HG03469 (cell line): ENCODE measurements around the gene AP4E1.
"Not testable (repeated sequence)": the region's sequence is repeated elsewhere in the genome, so short reads cannot be mapped to it uniquely, and the experiment has no call there.

Experiments used
- ATAC-seq: cut with Tn5 transposase; IDR thresholded peaks from one replicate; pipeline ENCODE4 v1.9.1; 2021; ENCODE audit warnings: mild to moderate bottlenecking, moderate library complexity, moderate number of reproducible peaks; ENCODE audit not compliant: unreplicated experiment

Gene AP4E1

GRCh38 chr15:50908209-50909009, at the start of gene AP4E1:
Gene AP4E1, plus strand, starts transcription at chr15:50908683. Its CDS starts 96 bp downstream, at chr15:50908779.
- peak; percentile 40 for ATAC-seq

- no peak for ATAC-seq
Measured at GRCh38 chr15:50860824-50861223, 47.7 kb upstream of the AP4E1 start.

DNA sequence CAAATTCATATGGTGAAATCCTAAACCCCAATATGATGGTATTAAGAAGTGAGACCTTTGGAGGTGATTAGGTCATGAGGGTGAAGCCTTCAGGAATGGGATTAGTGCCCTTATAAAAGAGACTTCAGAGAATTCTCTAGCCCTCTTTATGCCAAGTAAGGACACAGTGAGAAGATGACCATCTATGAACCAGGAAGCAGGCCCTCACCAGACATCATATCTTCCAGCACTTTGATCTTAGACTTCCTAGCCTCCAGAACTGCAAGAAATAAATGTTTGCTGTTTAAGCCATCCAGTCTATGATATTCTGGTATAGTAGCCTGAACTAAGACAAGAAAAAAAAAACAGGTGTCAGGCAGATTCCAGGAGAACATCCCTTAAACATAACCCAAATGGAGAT, 45.9 kb upstream of the AP4E1 start:
- ATAC-seq, result no peak

DNA sequence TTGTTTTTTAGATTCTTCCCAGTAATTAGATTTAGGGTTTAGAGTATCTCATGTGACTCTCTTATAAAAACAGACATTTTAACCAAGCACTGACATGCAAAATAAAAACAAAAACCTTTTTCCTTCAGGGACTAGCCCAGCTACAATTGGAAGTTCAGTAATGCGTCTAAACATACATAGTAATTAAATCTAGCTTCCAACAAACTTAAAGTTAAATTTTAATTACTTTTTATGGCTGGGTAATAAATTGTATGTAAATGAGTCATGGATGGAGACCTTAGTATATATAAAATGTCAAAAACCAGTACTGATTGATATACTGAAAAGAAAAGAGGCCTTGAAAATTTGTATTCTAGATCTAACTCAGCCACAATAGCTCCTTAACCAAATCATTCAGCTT, 43.6 kb upstream of the AP4E1 start:
- no peak for ATAC-seq

GRCh38 chr15:50865515-50866353, 42.7 kb upstream of the AP4E1 start:
- ATAC-seq, result no peak

DNA sequence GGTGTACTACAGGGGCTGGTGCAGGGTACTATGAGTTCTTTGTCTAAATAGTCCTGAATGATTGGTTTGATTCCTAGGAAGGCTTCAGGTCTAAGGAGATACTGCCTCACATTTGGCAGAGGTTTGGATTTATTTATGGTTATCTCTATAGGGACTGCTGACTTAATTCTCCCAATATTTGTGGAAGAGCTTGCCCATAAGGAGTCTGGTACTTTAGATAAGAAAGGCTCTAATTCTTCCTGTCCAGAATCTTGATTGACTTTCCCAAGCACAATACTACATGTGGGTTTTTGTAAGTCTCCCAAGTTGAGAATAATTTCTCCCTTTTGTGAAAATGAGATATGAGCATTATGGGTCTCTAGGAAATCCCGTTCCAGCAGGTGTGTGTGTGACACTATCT, 36.7 kb upstream of the AP4E1 start:
- ATAC-seq, result no peak

DNA sequence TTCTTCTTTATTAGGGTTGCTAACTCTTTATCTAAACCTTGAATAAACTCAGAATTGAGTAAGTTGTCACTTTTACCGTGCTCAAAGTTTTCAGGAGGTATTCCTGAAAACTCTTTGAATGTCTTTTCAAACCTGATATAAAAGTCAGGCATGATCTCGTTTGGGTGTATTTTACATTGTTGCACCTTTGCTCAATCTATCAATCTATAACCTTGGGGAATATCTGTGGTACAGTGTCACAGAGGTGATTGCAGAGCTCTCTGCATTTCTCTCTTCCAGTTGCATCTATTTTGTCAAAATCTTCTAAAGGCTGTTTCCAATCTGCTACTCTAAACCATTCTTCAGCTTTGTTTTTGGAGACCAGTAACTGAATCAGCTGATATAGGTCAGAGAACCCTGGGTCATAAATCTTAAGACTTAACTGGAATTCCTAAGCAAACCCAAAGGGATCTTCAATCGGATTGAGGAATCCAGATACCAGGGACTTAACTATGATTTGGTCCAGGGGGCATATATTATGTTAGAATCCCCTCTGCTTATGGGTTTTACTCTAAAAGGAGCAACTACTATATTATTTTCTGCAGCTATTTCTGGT, 35.6 kb upstream of the AP4E1 start:
- no peak for ATAC-seq

GRCh38 chr15:50873935-50874361, 34.5 kb upstream of the AP4E1 start:
- no peak for ATAC-seq

GRCh38 chr15:50875238-50875637, 33.2 kb upstream of the AP4E1 start:
- not testable (repeated sequence) for ATAC-seq

DNA sequence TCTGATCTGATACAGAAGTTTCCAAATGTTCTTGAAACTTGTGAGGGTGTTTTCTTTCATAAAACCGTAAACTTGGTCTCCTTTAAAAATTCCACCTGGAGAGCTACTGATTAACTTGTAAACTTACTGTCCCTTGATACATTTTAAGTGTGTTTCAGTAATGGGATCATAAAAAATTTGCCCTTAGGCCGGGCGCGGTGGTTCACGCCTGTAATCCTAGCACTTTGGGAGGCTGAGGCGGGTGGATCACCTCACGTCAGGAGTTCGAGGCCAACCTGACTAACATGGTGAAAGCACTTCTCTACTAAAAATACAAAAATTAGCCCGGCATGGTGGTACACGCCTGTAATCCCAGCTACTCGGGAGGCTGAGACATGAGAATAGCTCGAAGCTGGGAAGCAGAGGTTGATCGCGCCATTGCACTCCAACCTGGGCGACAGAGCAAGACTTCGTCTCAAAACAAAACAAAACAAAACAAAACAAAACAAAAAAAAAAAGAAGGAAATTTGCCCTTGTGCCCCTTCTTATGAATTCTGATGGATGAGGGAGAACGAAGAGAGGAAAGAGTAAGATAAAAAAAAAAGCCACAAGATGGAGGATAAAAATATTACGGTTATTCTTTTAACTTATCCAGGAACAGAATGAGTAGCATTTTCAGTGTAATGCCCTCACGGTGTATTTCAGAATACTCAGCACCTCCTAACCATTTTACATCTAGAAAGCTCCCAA, 32.1 kb upstream of the AP4E1 start:
- ATAC-seq, result no peak

GRCh38 chr15:50876989-50877360, 31.5 kb upstream of the AP4E1 start:
- no peak for ATAC-seq

GRCh38 chr15:50879016-50879617, 29.4 kb upstream of the AP4E1 start:
- ATAC-seq, result peak; percentile 56

DNA sequence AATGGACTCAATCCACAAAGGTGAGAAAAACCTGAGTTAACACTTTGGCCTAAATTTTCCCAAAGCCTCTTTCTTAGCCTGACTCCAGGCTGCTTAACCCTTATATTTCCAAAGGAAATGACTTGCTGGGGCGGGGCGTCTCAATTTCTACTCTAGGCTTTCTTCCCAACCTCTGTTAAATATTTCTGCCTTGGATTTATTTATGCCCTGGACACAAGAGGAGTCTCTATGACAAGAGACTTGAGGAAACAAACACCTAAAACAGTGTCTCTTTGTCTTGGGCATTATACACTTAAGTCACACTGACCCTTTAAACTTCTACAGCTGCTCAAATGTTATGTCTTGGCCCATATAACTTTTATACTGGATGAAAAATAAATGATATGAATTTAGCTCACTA, 28.3 kb upstream of the AP4E1 start:
- no peak for ATAC-seq

DNA sequence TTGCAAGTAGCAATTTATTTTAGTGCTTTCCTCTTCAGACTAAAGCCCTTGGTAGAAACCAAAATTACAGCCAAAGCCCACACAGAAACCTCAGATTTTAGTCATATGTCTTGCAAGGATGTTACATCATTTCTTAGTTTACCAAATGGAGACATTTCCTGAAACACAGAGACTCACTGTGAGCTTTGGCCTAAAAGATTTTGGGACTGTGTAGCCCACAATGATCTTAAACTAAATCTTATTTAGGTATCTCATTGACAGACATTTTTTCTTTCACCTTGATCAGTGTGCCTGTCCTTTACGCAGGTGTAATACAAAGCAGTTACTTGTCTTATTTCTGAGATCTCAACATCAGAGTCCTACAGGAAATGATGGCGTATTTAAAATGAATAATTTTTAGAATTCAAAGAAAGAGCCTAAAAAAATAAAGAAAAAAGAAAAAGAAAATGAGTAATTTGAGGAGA, 27.8 kb upstream of the AP4E1 start:
- no peak for ATAC-seq

GRCh38 chr15:50881121-50882048, 27.1 kb upstream of the AP4E1 start:
- no peak for ATAC-seq

GRCh38 chr15:50883903-50884302, 24.6 kb upstream of the AP4E1 start:
- ATAC-seq, result no peak

DNA sequence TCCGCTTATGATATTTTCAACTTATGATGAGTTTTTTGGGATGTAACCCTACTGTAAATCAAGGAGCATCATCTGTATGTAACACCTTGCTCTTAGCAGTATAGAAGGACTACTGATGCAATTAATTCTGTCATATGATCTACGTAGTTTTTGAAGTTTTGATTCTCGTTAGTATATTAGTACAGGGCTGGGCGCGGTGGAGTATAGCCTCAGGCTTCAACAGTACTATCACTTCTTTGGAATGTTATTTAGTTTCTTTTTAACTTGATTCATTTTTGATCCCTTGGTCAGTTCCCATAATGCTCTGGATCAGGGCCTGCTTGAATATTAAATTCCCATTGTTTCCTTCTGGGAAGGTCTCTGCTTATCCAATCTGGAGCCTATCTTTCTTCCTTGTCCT, 23.9 kb upstream of the AP4E1 start:
- no peak for ATAC-seq

DNA sequence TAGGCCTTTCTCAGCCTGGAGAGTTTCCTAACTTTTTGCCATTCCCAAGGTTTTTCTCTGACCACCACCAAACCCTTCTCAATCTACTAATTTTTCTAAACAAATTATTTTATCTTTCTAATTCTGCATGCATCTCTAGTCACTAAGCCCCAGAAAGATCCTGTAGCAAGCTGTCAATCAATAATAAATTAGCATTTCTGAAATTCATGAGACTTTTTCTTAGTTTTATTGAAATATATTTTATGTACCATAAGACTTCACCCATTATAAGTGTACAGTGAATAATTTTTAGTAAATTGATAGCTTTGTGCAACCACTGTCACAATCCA, 22.4 kb upstream of the AP4E1 start:
- no peak for ATAC-seq

- no peak for ATAC-seq
Measured at GRCh38 chr15:50886611-50887345, 21.7 kb upstream of the AP4E1 start.
